Trophoblast cell (in vitro differentiated cells and primary cell): ENCODE measurements around the gene ZSWIM6.
A peak's percentile ranks its signal among the peaks of the same experiment; 100 is the strongest.

ENCODE experiments used
- DNase-seq, 2 donors: peaks; one replicate each; pipeline ENCODE4 v3.0.0-alpha.2; 2016
- H2AFZ ChIP-seq: 2 replicates; pipeline ENCODE4 v1.6.1; 2013; ENCODE audit warnings: low read length, moderate library complexity, mild to moderate bottlenecking; ENCODE audit not compliant: insufficient read depth, poor library complexity
- H2AK5ac ChIP-seq: 2 replicates; pipeline ENCODE4 v1.6.1; 2013; ENCODE audit warnings: mild to moderate bottlenecking, low read length
- H2BK120ac ChIP-seq: 2 replicates; pipeline ENCODE4 v1.6.1; 2013; ENCODE audit warnings: low read length, mild to moderate bottlenecking, moderate library complexity; ENCODE audit not compliant: insufficient read depth, poor library complexity
- H2BK12ac ChIP-seq: 2 replicates; pipeline ENCODE4 v1.6.1; 2013; ENCODE audit warnings: mild to moderate bottlenecking, low read length, moderate library complexity
- H2BK5ac ChIP-seq: 2 replicates; pipeline ENCODE4 v1.6.1; 2013; ENCODE audit warnings: low read length, low read depth, moderate library complexity, mild to moderate bottlenecking; ENCODE audit not compliant: poor library complexity
- H3K14ac ChIP-seq: 2 replicates; pipeline ENCODE4 v1.6.1; 2013; ENCODE audit warnings: mild to moderate bottlenecking, low read length
- H3K18ac ChIP-seq: 2 replicates; pipeline ENCODE4 v1.6.1; 2013; ENCODE audit warnings: mild to moderate bottlenecking, low read length
- H3K23ac ChIP-seq: 2 replicates; pipeline ENCODE4 v1.6.1; 2013; ENCODE audit warnings: low read length
- H3K27ac ChIP-seq: 2 replicates; pipeline ENCODE4 v1.5.1; 2013; ENCODE audit warnings: low read depth, mild to moderate bottlenecking, inconsistent platforms, low read length, moderate library complexity
- H3K27me3 ChIP-seq: 2 replicates; pipeline ENCODE4 v1.6.1; 2013; ENCODE audit warnings: inconsistent platforms, mild to moderate bottlenecking, low read length, moderate library complexity; ENCODE audit not compliant: insufficient read depth
- H3K36me3 ChIP-seq, 2 experiments: 1 replicate in 1 of 2; 2 replicates in 1 of 2; pipeline ENCODE4 v1.6.1; 2013; ENCODE audit warnings: low read length in 2 of 2, mild to moderate bottlenecking in 2 of 2, moderate library complexity in 1 of 2; ENCODE audit not compliant: insufficient read depth in 2 of 2, control insufficient read depth in 1 of 2
- H3K4ac ChIP-seq: 2 replicates; pipeline ENCODE4 v1.6.1; 2013; ENCODE audit warnings: low read depth, mild to moderate bottlenecking, low read length, moderate library complexity
- H3K4me1 ChIP-seq, 2 experiments: 1 replicate in 1 of 2; 2 replicates in 1 of 2; pipeline ENCODE4 v1.6.1; 2013; ENCODE audit warnings: low read length in 2 of 2, mild to moderate bottlenecking in 2 of 2, moderate library complexity in 1 of 2; ENCODE audit not compliant: insufficient read depth in 2 of 2, control insufficient read depth in 1 of 2
- H3K4me2 ChIP-seq: 2 replicates; pipeline ENCODE4 v1.6.1; 2013; ENCODE audit warnings: inconsistent platforms, mild to moderate bottlenecking, low read length, moderate library complexity
- H3K4me3 ChIP-seq: 2 replicates; pipeline ENCODE4 v1.5.1; 2013; ENCODE audit warnings: mild to moderate bottlenecking, low read depth, low read length, inconsistent platforms
- H3K79me1 ChIP-seq: one replicate; pipeline ENCODE4 v1.6.1; 2013; ENCODE audit warnings: low read length
- H3K79me2 ChIP-seq: 2 replicates; pipeline ENCODE4 v1.6.1; 2013; ENCODE audit warnings: low read length, mild to moderate bottlenecking; ENCODE audit not compliant: control insufficient read depth, insufficient read depth, poor library complexity
- H3K9ac ChIP-seq: 2 replicates; pipeline ENCODE4 v1.6.1; 2013; ENCODE audit warnings: mild to moderate bottlenecking, low read length
- H3K9me3 ChIP-seq: 2 replicates; pipeline ENCODE4 v1.6.1; 2013; ENCODE audit warnings: low read depth, mild to moderate bottlenecking, control low read depth, inconsistent platforms, low read length; ENCODE audit not compliant: insufficient read depth
- H4K12ac ChIP-seq: 2 replicates; pipeline ENCODE4 v1.6.1; 2013; ENCODE audit warnings: low read depth, mild to moderate bottlenecking, low read length, moderate library complexity
- H4K8ac ChIP-seq: 2 replicates; pipeline ENCODE4 v1.6.1; 2013; ENCODE audit warnings: low read depth, mild to moderate bottlenecking, low read length, moderate library complexity
- H4K91ac ChIP-seq: one replicate; pipeline ENCODE4 v1.6.1; 2013; ENCODE audit warnings: low read depth, mild to moderate bottlenecking, low read length, moderate library complexity
- WGBS: extraction: QIAGEN DNeasy Blood & Tissue Kit; methylation state at CpG from one replicate; pipeline ENCODE4 v1.1.7; 2013; ENCODE audit warnings: missing lambda C conversion rate; ENCODE audit not compliant: insufficient read length, insufficient coverage; ENCODE audit errors: extremely low coverage; 5-methylcytosine and 5-hydroxymethylcytosine counted together

ZSWIM6 gene

GRCh38 chr5:61526207-61526519, 194.1 kb downstream of the ZSWIM6 start:
- no peak overlapping the region for H2AFZ ChIP-seq
- no peak overlapping the region for H3K4me3 ChIP-seq
- DNase-seq: no peak
- no CpG with 5 or more reads among the region's 5 CpGs for WGBS
- no peak overlapping the region for H2BK120ac ChIP-seq
- H3K23ac ChIP-seq: no peak overlapping the region
- no peak overlapping the region for H3K14ac ChIP-seq
- peaks cover 6 to 10% of the 10 kb centered on the region in 2 experiments for H3K4me1 ChIP-seq
- H3K27me3 ChIP-seq: no peaks in the 10 kb centered on the region
- no peaks in the 10 kb centered on the region for H3K9me3 ChIP-seq
- H4K12ac ChIP-seq: no peak overlapping the region
- H3K9ac ChIP-seq: no peak overlapping the region
- H3K79me2 ChIP-seq: no peaks in the 10 kb centered on the region
- H2BK5ac ChIP-seq: no peak overlapping the region
- H3K36me3 ChIP-seq: peaks cover 2 to 4% of the 10 kb centered on the region in 2 experiments
- H3K4ac ChIP-seq: no peak overlapping the region
- no peak overlapping the region for H2BK12ac ChIP-seq
- no peak overlapping the region for H3K18ac ChIP-seq
- H4K91ac ChIP-seq: no peak overlapping the region
- H3K4me2 ChIP-seq: no peak overlapping the region
- H3K79me1 ChIP-seq: no peaks in the 10 kb centered on the region
- H2AK5ac ChIP-seq: no peak overlapping the region
- no peak overlapping the region for H3K27ac ChIP-seq
- no peak overlapping the region for H4K8ac ChIP-seq

- Histone ChIP-seq H2BK5ac (no peak overlapping the region), H4K12ac (no peak overlapping the region), H3K4ac (no peak overlapping the region), H3K27me3 (no peaks in the 10 kb centered on the region), H3K4me1 (no peaks in the 10 kb centered on the region), H3K9me3 (no peaks in the 10 kb centered on the region), H3K4me2 (no peak overlapping the region), H3K4me3 (no peak overlapping the region), H3K79me1 (no peaks in the 10 kb centered on the region), H3K14ac (no peak overlapping the region), H2BK120ac (no peak overlapping the region), H3K18ac (no peak overlapping the region), H2AK5ac (no peak overlapping the region), H3K79me2 (no peaks in the 10 kb centered on the region), H3K23ac (no peak overlapping the region), H3K36me3 (peaks cover 2 to 4% of the 10 kb centered on the region in 2 experiments), H3K27ac (no peak overlapping the region), H3K9ac (no peak overlapping the region), H2BK12ac (no peak overlapping the region), H4K91ac (no peak overlapping the region), H4K8ac (no peak overlapping the region), H2AFZ (no peak overlapping the region)
- WGBS: no CpG with 5 or more reads among the region's 4 CpGs
- peak; percentile 2 to 37 for DNase-seq
Measured at GRCh38 chr5:61532983-61533382, 200.9 kb downstream of the ZSWIM6 start.

GRCh38 chr5:61534481-61535267, 202.6 kb downstream of the ZSWIM6 start:
- DNase-seq: no peak
- Histone ChIP-seq H4K12ac (no peak overlapping the region), H3K9ac (no peak overlapping the region), H3K4ac (no peak overlapping the region), H3K4me1 (no peaks in the 10 kb centered on the region), H3K4me3 (no peak overlapping the region), H4K91ac (no peak overlapping the region), H3K79me1 (no peaks in the 10 kb centered on the region), H3K36me3 (peaks cover 5 to 11% of the 10 kb centered on the region in 2 experiments), H4K8ac (no peak overlapping the region), H3K14ac (no peak overlapping the region), H2AK5ac (no peak overlapping the region), H3K4me2 (no peak overlapping the region), H3K18ac (no peak overlapping the region), H2BK5ac (no peak overlapping the region), H3K23ac (no peak overlapping the region), H2AFZ (no peak overlapping the region), H3K27me3 (no peaks in the 10 kb centered on the region), H3K27ac (no peak overlapping the region), H3K79me2 (no peaks in the 10 kb centered on the region), H3K9me3 (no peaks in the 10 kb centered on the region), H2BK12ac (no peak overlapping the region), H2BK120ac (no peak overlapping the region)
- no CpG with 5 or more reads among the region's 5 CpGs for WGBS

GRCh38 chr5:61535828-61536227, 203.8 kb downstream of the ZSWIM6 start:
- Histone ChIP-seq H3K9me3 (no peaks in the 10 kb centered on the region), H3K14ac (no peak overlapping the region), H2AFZ (no peak overlapping the region), H3K9ac (no peak overlapping the region), H2BK12ac (no peak overlapping the region), H3K36me3 (peaks cover 4 to 11% of the 10 kb centered on the region in 2 experiments), H2BK120ac (no peak overlapping the region), H2BK5ac (no peak overlapping the region), H4K91ac (no peak overlapping the region), H4K8ac (no peak overlapping the region), H3K27me3 (no peaks in the 10 kb centered on the region), H3K27ac (no peak overlapping the region), H3K4me1 (no peaks in the 10 kb centered on the region), H2AK5ac (no peak overlapping the region), H3K23ac (no peak overlapping the region), H3K79me1 (no peaks in the 10 kb centered on the region), H3K4me2 (no peak overlapping the region), H3K79me2 (no peaks in the 10 kb centered on the region), H3K4me3 (no peak overlapping the region), H4K12ac (no peak overlapping the region), H3K18ac (no peak overlapping the region), H3K4ac (no peak overlapping the region)
- no peak for DNase-seq
- WGBS: no CpG with 5 or more reads among the region's 7 CpGs
